Mesenchymal stem cell (in vitro differentiated cells and primary cell): ENCODE data around the gene ERBB4. TPM values are rescaled to one million over a fixed set of nuclear protein-coding genes. Genes with fewer than 3 reads are reported as not detected.

ENCODE experiments used
- small RNA-seq: library from polyadenylated mRNA; stranded (forward); fragments of <200 nt; extraction: miRNeasy Mini kit (QIAGEN cat#:217004); gene quantifications from one replicate; pipeline ENCODE3, GENCODE V24; 2013; ENCODE audit warnings: low read depth

The ERBB4 gene

Small RNA genes within 50 kb of the gene (small RNA-seq; reads per million reads assigned to genes)
- gene MIR548F2: not detected
- not detected for gene RNA5SP119
